Gastrocnemius medialis (tissue), 4 donors: Measurements from ENCODE around the gene LYPD6B.

Experiments
- POLR2A ChIP-seq, 2 donors: fragments of 450-650 bp; IDR thresholded peaks; one replicate each; pipeline ENCODE4 v1.6.1; 2017; ENCODE audit warnings: antibody characterized with exemption in 2 of 2, mild to moderate bottlenecking in 2 of 2, moderate library complexity in 2 of 2
- TF ChIP-seq, protein P1 (sequence below), 5 experiments: fragments of 450-650 bp in 3 of 5; fragments of 200-600 bp in 2 of 5; sonication (generic) in 2 of 5; IDR thresholded peaks in 4 of 5; conservative IDR thresholded peaks in 1 of 5; 1 replicate in 4 of 5; 2 replicates in 1 of 5; pipeline ENCODE4 v1.5.1; 2016 to 2019; ENCODE audit warnings: antibody characterized with exemption in 5 of 5, mild to moderate bottlenecking in 3 of 5, moderate library complexity in 3 of 5

DNA sequence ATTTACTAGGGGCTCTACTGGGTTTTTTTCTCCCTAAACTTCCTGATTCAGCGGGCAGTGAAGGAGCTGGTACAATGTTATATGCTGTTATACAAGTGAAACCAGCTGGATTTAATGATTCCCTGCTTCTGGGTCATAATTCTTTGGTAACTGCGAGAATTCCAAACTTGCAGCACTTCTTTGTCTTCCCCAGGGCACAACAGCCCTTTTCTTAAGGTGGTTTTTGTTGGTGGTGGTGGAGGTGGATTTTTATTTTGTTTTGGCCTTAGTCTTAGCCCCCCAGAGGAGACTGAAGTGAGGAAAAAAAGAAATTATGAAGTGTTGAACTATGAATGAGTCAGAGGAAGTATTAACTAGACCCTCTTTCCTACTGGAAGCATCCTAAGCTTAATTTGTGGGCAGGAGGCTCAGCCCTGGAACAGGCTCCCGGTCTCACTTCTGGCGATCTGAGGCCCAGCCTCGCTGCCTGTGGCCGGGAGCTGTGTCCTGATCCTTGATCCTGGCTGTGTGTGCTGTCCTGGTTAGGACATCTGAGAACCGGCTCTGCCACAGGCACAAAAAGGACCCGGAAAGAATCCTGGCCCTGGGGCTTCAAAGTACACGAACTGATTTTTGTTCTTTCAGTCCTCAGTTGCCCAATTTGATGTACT is 141.9 kb downstream of the LYPD6B start:
- no peak for TF ChIP-seq POLR2A (IDR thresholded peaks at IDR 0.05)
- TF ChIP-seq, protein P1, sequence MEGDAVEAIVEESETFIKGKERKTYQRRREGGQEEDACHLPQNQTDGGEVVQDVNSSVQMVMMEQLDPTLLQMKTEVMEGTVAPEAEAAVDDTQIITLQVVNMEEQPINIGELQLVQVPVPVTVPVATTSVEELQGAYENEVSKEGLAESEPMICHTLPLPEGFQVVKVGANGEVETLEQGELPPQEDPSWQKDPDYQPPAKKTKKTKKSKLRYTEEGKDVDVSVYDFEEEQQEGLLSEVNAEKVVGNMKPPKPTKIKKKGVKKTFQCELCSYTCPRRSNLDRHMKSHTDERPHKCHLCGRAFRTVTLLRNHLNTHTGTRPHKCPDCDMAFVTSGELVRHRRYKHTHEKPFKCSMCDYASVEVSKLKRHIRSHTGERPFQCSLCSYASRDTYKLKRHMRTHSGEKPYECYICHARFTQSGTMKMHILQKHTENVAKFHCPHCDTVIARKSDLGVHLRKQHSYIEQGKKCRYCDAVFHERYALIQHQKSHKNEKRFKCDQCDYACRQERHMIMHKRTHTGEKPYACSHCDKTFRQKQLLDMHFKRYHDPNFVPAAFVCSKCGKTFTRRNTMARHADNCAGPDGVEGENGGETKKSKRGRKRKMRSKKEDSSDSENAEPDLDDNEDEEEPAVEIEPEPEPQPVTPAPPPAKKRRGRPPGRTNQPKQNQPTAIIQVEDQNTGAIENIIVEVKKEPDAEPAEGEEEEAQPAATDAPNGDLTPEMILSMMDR (IDR thresholded peaks at IDR 0.05 in 4 of 5, conservative IDR thresholded peaks at IDR 0.05 in 1 of 5): no peak
